ENCODE data around the gene UBE2QL1.
"Not testable (repeated sequence)": the region's sequence is repeated elsewhere in the genome, so short reads cannot be mapped to it uniquely, and the experiment has no call there.

The UBE2QL1 gene

GRCh38 chr5:6505416-6505755, 56.7 kb downstream of the UBE2QL1 start:
- TF ChIP-seq CTCF (IDR thresholded peaks at IDR 0.05; ENCODE audit: extremely low read depth, missing control alignments), result no peak
- no peak for DNase-seq (ENCODE audit: low spot score)

GRCh38 chr5:6505783-6506557, 57.3 kb downstream of the UBE2QL1 start:
- TF ChIP-seq CTCF (IDR thresholded peaks at IDR 0.05; ENCODE audit: extremely low read depth, missing control alignments), result no peak
- DNase-seq (ENCODE audit: low spot score), result no peak

GRCh38 chr5:6506611-6507010, 58.0 kb downstream of the UBE2QL1 start:
- TF ChIP-seq CTCF (IDR thresholded peaks at IDR 0.05; ENCODE audit: extremely low read depth, missing control alignments), result no peak
- DNase-seq (ENCODE audit: low spot score), result no peak

- no peak for DNase-seq (ENCODE audit: low spot score)
- no peak for TF ChIP-seq CTCF (IDR thresholded peaks at IDR 0.05; ENCODE audit: extremely low read depth, missing control alignments)
These were observed 60.3 kb downstream of the UBE2QL1 start for GRCh38 chr5:6508931-6509330.

GRCh38 chr5:6510132-6510531, 61.5 kb downstream of the UBE2QL1 start:
- no peak for DNase-seq (ENCODE audit: low spot score)
- no peak for TF ChIP-seq CTCF (IDR thresholded peaks at IDR 0.05; ENCODE audit: extremely low read depth, missing control alignments)

GRCh38 chr5:6510973-6511372, 62.3 kb downstream of the UBE2QL1 start:
- DNase-seq (ENCODE audit: low spot score), result no peak
- TF ChIP-seq CTCF (IDR thresholded peaks at IDR 0.05; ENCODE audit: extremely low read depth, missing control alignments), result no peak

GRCh38 chr5:6515812-6516211, 67.2 kb downstream of the UBE2QL1 start:
- not testable (repeated sequence) for DNase-seq (ENCODE audit: low spot score)

GRCh38 chr5:6516823-6517222, 68.2 kb downstream of the UBE2QL1 start:
- no peak for DNase-seq (ENCODE audit: low spot score)
- TF ChIP-seq CTCF (IDR thresholded peaks at IDR 0.05; ENCODE audit: extremely low read depth, missing control alignments), result no peak

All from GM20000 (cell line).